HepG2 (cell line): ENCODE measurements around the gene GPHN. TPM values are rescaled to one million over a fixed set of nuclear protein-coding genes. Genes with fewer than 3 reads are reported as not detected.

Source experiments
- E2F2 ChIP-seq: sonication (generic); formaldehyde crosslinking; IDR thresholded peaks from 2 replicates; pipeline ENCODE4 v1.4.0; 2020; ENCODE audit warnings: missing genetic modification reagents, borderline replicate concordance
- ELF4 ChIP-seq: sonication (generic); formaldehyde crosslinking; IDR thresholded peaks from 2 replicates; pipeline ENCODE4 v1.5.0; 2020; ENCODE audit warnings: missing genetic modification reagents, mild to moderate bottlenecking, moderate library complexity, borderline replicate concordance
- KLF13 ChIP-seq: sonication (generic); formaldehyde crosslinking; IDR thresholded peaks from 2 replicates; pipeline ENCODE4 v1.4.0; 2020; ENCODE audit warnings: mild to moderate bottlenecking, missing genetic modification reagents
- NBN ChIP-seq: fragments of 450-650 bp; conservative IDR thresholded peaks from 2 replicates; pipeline ENCODE4 v1.6.1; 2017
- NONO ChIP-seq, 2 experiments: fragments of 450-650 bp in 1 of 2; sonication (generic) in 1 of 2; formaldehyde crosslinking in 1 of 2; IDR thresholded peaks in 1 of 2; conservative IDR thresholded peaks in 1 of 2; 2 replicates each; pipeline versions ENCODE4 v1.6.1 to v1.8.0; 2017 to 2022; ENCODE audit warnings: mild to moderate bottlenecking in 1 of 2, missing genetic modification reagents in 1 of 2, moderate library complexity in 1 of 2
- NR2F1 ChIP-seq, 2 experiments: fragments of 450-650 bp in 1 of 2; formaldehyde crosslinking in 1 of 2; IDR thresholded peaks; 2 replicates each; pipeline versions ENCODE4 v1.5.0 to v1.6.1; 2016 to 2020; ENCODE audit warnings: mild to moderate bottlenecking in 1 of 2, missing compliant biosample characterization in 1 of 2, missing genetic modification reagents in 1 of 2, moderate library complexity in 1 of 2
- SIN3A ChIP-seq: IDR thresholded peaks from 2 replicates; pipeline ENCODE4 v1.6.1; 2011; ENCODE audit warnings: low read depth, mild to moderate bottlenecking, control low read depth, low read length, borderline replicate concordance
- SIN3B ChIP-seq: fragments of 150-350 bp; IDR thresholded peaks from 2 replicates; pipeline ENCODE4 v1.6.1; 2014; ENCODE audit warnings: low read length
- SIX4 ChIP-seq: sonication (generic); formaldehyde crosslinking; IDR thresholded peaks from 2 replicates; pipeline ENCODE4 v1.4.0; 2020; ENCODE audit warnings: missing genetic modification reagents
- TAF1 ChIP-seq: sonication (generic); formaldehyde crosslinking; IDR thresholded peaks from 2 replicates; pipeline ENCODE4 v1.4.0; 2020; ENCODE audit warnings: missing genetic modification reagents
- TBX3 ChIP-seq: fragments of 450-650 bp; IDR thresholded peaks from 2 replicates; pipeline ENCODE4 v1.6.1; 2017; ENCODE audit warnings: antibody characterized with exemption, mild to moderate bottlenecking, inconsistent platforms, borderline replicate concordance
- TFE3 ChIP-seq: IDR thresholded peaks from 2 replicates; pipeline ENCODE4 v1.6.1; 2016
- U2AF2 ChIP-seq: fragments of 200-400 bp; formaldehyde crosslinking; IDR thresholded peaks from 2 replicates; pipeline ENCODE4 v1.6.1; 2017; ENCODE audit warnings: low read depth, mild to moderate bottlenecking, low read length
- ZNF160 ChIP-seq: sonication (generic); formaldehyde crosslinking; IDR thresholded peaks from 2 replicates; pipeline ENCODE4 v1.8.0; 2022; ENCODE audit warnings: mild to moderate bottlenecking, inconsistent platforms, missing genetic modification reagents
- ZNF264 ChIP-seq: sonication (generic); formaldehyde crosslinking; IDR thresholded peaks from 2 replicates; pipeline ENCODE4 v1.4.0; 2020; ENCODE audit warnings: missing genetic modification reagents
- ZNF570 ChIP-seq: sonication (generic); formaldehyde crosslinking; IDR thresholded peaks from 2 replicates; pipeline ENCODE4 v1.4.0; 2020; ENCODE audit warnings: mild to moderate bottlenecking, missing genetic modification reagents, borderline replicate concordance
- ZNF652 ChIP-seq: IDR thresholded peaks from 2 replicates; pipeline ENCODE4 v1.6.1; 2016; ENCODE audit warnings: low read depth, borderline replicate concordance
- ZNF678 ChIP-seq: sonication (generic); formaldehyde crosslinking; IDR thresholded peaks from 2 replicates; pipeline ENCODE4 v1.4.0; 2020; ENCODE audit warnings: mild to moderate bottlenecking, missing genetic modification reagents
- ZNF777 ChIP-seq: sonication (generic); formaldehyde crosslinking; IDR thresholded peaks from 2 replicates; pipeline ENCODE4 v1.4.0; 2020; ENCODE audit warnings: missing genetic modification reagents
- polyA plus RNA-seq, 8 experiments: library from polyadenylated mRNA; depleted of rRNA in 3 of 8; stranded (reverse) in 7 of 8; unstranded in 1 of 8; fragments of >200 nt; fragmentation: Illumina TruSeq in 4 of 8; extraction: Trizol in 4 of 8; gene quantifications; 2 replicates each; pipeline versions ENCODE4 v1.2.1 to v1.2.3, GENCODE V29; 2011 to 2016; ENCODE audit warnings: low read depth in 4 of 8, missing spikeins in 1 of 8, mixed read lengths in 1 of 8; ENCODE audit not compliant: insufficient read depth in 1 of 8
- total RNA-seq, 5 experiments: library from RNA; depleted of rRNA; stranded (reverse); fragments of >200 nt; fragmentation: Illumina TruSeq; extraction: Trizol; gene quantifications; 2 replicates each; pipeline ENCODE4 v1.2.3, GENCODE V29; 2016; ENCODE audit warnings: low read depth in 1 of 5
- TF ChIP-seq, protein P1 (sequence below): IDR thresholded peaks from 2 replicates; pipeline ENCODE4 v1.6.1; 2012; ENCODE audit warnings: low read depth, low read length, improper control_type of control experiment
- TF ChIP-seq, protein P2 (sequence below): sonication (generic); formaldehyde crosslinking; IDR thresholded peaks from 2 replicates; pipeline ENCODE4 v1.8.1; 2023; ENCODE audit warnings: mild to moderate bottlenecking, missing genetic modification reagents

The GPHN gene
- total and polyA plus RNA-seq, 2 of the 13 experiments (the other 11 are each of a cell fraction or from before 2014, with no cell fraction given) = 12.7 to 19.2 TPM

GRCh38 chr14:66507722-66508546, at the start of gene GPHN (continued):
- TF ChIP-seq ZNF570 (CRISPR knock-in tag) = no peak
- TF ChIP-seq NR2F1 (CRISPR knock-in tag; IDR thresholded peaks at IDR 0.05) = no peak
- TF ChIP-seq TFE3 (CRISPR knock-in tag) = peak; percentile 59; the same call in 1 of the 2 replicates
- TF ChIP-seq, protein P1, sequence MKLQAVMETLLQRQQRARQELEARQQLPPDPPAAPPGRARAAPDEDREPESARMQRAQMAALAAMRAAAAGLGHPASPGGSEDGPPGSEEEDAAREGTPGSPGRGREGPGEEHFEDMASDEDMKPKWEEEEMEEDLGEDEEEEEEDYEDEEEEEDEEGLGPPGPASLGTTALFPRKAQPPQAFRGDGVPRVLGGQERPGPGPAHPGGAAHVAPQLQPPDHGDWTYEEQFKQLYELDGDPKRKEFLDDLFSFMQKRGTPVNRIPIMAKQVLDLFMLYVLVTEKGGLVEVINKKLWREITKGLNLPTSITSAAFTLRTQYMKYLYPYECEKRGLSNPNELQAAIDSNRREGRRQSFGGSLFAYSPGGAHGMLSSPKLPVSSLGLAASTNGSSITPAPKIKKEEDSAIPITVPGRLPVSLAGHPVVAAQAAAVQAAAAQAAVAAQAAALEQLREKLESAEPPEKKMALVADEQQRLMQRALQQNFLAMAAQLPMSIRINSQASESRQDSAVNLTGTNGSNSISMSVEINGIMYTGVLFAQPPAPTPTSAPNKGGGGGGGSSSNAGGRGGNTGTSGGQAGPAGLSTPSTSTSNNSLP = no peak
- TF ChIP-seq ZNF160 (CRISPR knock-in tag) = no peak; the same call in 1 of the 2 replicates
- no peak for TF ChIP-seq ZNF678 (CRISPR knock-in tag)
- TF ChIP-seq ZNF264 (CRISPR knock-in tag) = no peak; the same call in 1 of the 2 replicates
- TF ChIP-seq NONO (IDR thresholded peaks at IDR 0.05) = no peak
- peak; percentile 96 for TF ChIP-seq NONO (CRISPR knock-in tag; conservative IDR thresholded peaks at IDR 0.05)
- peak; percentile 38 for TF ChIP-seq ZNF777 (CRISPR knock-in tag)
- TF ChIP-seq SIN3A = peak; percentile 85; the same call in 1 of the 2 replicates
- no peak; the same call in 1 of the 2 replicates for TF ChIP-seq KLF13 (CRISPR knock-in tag)
- 0 out of 2 replicates have a peak, but pooled peaks have one; percentile 52 for TF ChIP-seq U2AF2
- TF ChIP-seq E2F2 (CRISPR knock-in tag) = peak; percentile 17; the same call in 1 of the 2 replicates
- TF ChIP-seq ELF4 (CRISPR knock-in tag) = no peak; the same call in 1 of the 2 replicates
- 0 out of 2 replicates have a peak, but pooled peaks have one; percentile 25 for TF ChIP-seq ZNF652 (CRISPR knock-in tag)
- peak; percentile 56 for TF ChIP-seq SIN3B
- peak; percentile 94 for TF ChIP-seq TBX3
- TF ChIP-seq TAF1 (CRISPR knock-in tag) = peak; percentile 95
- TF ChIP-seq, protein P2, sequence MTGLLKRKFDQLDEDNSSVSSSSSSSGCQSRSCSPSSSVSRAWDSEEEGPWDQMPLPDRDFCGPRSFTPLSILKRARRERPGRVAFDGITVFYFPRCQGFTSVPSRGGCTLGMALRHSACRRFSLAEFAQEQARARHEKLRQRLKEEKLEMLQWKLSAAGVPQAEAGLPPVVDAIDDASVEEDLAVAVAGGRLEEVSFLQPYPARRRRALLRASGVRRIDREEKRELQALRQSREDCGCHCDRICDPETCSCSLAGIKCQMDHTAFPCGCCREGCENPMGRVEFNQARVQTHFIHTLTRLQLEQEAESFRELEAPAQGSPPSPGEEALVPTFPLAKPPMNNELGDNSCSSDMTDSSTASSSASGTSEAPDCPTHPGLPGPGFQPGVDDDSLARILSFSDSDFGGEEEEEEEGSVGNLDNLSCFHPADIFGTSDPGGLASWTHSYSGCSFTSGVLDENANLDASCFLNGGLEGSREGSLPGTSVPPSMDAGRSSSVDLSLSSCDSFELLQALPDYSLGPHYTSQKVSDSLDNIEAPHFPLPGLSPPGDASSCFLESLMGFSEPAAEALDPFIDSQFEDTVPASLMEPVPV (CRISPR knock-in tag) = peak; percentile 76
- TF ChIP-seq SIX4 = no peak
- no peak for TF ChIP-seq NBN
